Mesenchymal stem cell (in vitro differentiated cells and primary cell): Measurements from ENCODE around the gene ERVW-1.

Experiments
- DNase-seq: peaks from one replicate; pipeline ENCODE4 v3.0.0-alpha.2; 2013
- H2AFZ ChIP-seq: one replicate; pipeline ENCODE4 v1.6.1; 2013; ENCODE audit warnings: low read depth, mild to moderate bottlenecking, control low read depth, inconsistent platforms, low read length, moderate library complexity
- H2AK5ac ChIP-seq: 2 replicates; pipeline ENCODE4 v1.6.1; 2013; ENCODE audit warnings: low read length, moderate library complexity, mild to moderate bottlenecking, inconsistent platforms; ENCODE audit not compliant: severe bottlenecking
- H2BK120ac ChIP-seq: one replicate; pipeline ENCODE4 v1.6.1; 2013; ENCODE audit warnings: low read depth, mild to moderate bottlenecking, inconsistent platforms, low read length, moderate library complexity
- H2BK12ac ChIP-seq, 2 experiments: one replicate each; pipeline ENCODE4 v1.6.1; 2013; ENCODE audit warnings: inconsistent platforms in 2 of 2, low read length in 2 of 2, mild to moderate bottlenecking in 2 of 2, moderate library complexity in 2 of 2, control low read depth in 1 of 2
- H2BK15ac ChIP-seq: one replicate; pipeline ENCODE4 v1.6.1; 2013; ENCODE audit warnings: mild to moderate bottlenecking, low read depth, inconsistent platforms; ENCODE audit not compliant: poor library complexity, severe bottlenecking
- H2BK5ac ChIP-seq: 2 replicates; pipeline ENCODE4 v1.6.1; 2013; ENCODE audit warnings: low read depth, mild to moderate bottlenecking, low read length, control low read depth, inconsistent platforms; ENCODE audit not compliant: poor library complexity, severe bottlenecking
- H3K14ac ChIP-seq, 2 experiments: one replicate each; pipeline ENCODE4 v1.6.1; 2013; ENCODE audit warnings: inconsistent platforms in 2 of 2, low read length in 2 of 2, control low read depth in 1 of 2, mild to moderate bottlenecking in 1 of 2, moderate library complexity in 1 of 2
- H3K18ac ChIP-seq, 2 experiments: one replicate each; pipeline ENCODE4 v1.6.1; 2013; ENCODE audit warnings: inconsistent platforms in 2 of 2, low read length in 2 of 2, control low read depth in 1 of 2, low read depth in 1 of 2, mild to moderate bottlenecking in 1 of 2
- H3K23ac ChIP-seq, 2 experiments: one replicate each; pipeline ENCODE4 v1.6.1; 2013; ENCODE audit warnings: inconsistent platforms in 2 of 2, low read length in 2 of 2, mild to moderate bottlenecking in 2 of 2, moderate library complexity in 2 of 2, control low read depth in 1 of 2
- H3K27ac ChIP-seq: 2 replicates; pipeline ENCODE4 v1.5.1; 2013; ENCODE audit warnings: mild to moderate bottlenecking, moderate library complexity, low read length, control low read depth, inconsistent platforms; ENCODE audit not compliant: poor library complexity, severe bottlenecking
- H3K27me3 ChIP-seq, 2 experiments: 2 replicates each; pipeline versions ENCODE4 v1.6.1 to v1.7.0; 2013; ENCODE audit warnings: low read length in 2 of 2, mild to moderate bottlenecking in 2 of 2, moderate library complexity in 2 of 2, control low read depth in 1 of 2, inconsistent platforms in 1 of 2; ENCODE audit not compliant: control insufficient read depth in 1 of 2, insufficient read depth in 1 of 2
- H3K36me3 ChIP-seq, 2 experiments: 2 replicates each; pipeline versions ENCODE4 v1.6.1 to v1.7.0; 2013; ENCODE audit warnings: low read length in 2 of 2, control low read depth in 1 of 2, inconsistent platforms in 1 of 2, low read depth in 1 of 2, mild to moderate bottlenecking in 1 of 2; ENCODE audit not compliant: insufficient read depth in 2 of 2, control insufficient read depth in 1 of 2
- H3K4ac ChIP-seq, 2 experiments: one replicate each; pipeline ENCODE4 v1.6.1; 2013; ENCODE audit warnings: inconsistent platforms in 2 of 2, low read length in 2 of 2, mild to moderate bottlenecking in 2 of 2, moderate library complexity in 2 of 2, control low read depth in 1 of 2, low read depth in 1 of 2
- H3K4me1 ChIP-seq: 2 replicates; pipeline ENCODE4 v1.6.1; 2013; ENCODE audit warnings: low read depth, low read length, control low read depth; ENCODE audit not compliant: control insufficient read depth, insufficient read depth
- H3K4me2 ChIP-seq: 2 replicates; pipeline ENCODE4 v1.6.1; 2013; ENCODE audit warnings: low read length, mild to moderate bottlenecking, inconsistent platforms; ENCODE audit not compliant: poor library complexity, severe bottlenecking
- H3K4me3 ChIP-seq, 2 experiments: 2 replicates each; pipeline versions ENCODE4 v1.5.1 to v1.7.0; 2013; ENCODE audit warnings: low read length in 2 of 2, mild to moderate bottlenecking in 2 of 2, control low read depth in 1 of 2, low read depth in 1 of 2; ENCODE audit not compliant: insufficient read depth in 1 of 2
- H3K79me1 ChIP-seq: replicated peaks from 2 replicates; pipeline ENCODE4 v1.6.1; 2013; ENCODE audit warnings: mild to moderate bottlenecking, control low read depth, low read length, inconsistent platforms; ENCODE audit not compliant: poor library complexity, severe bottlenecking
- H3K9ac ChIP-seq: 2 replicates; pipeline ENCODE4 v1.7.0; 2013; ENCODE audit warnings: mild to moderate bottlenecking, low read length, moderate library complexity
- H3K9me3 ChIP-seq: 2 replicates; pipeline ENCODE4 v1.7.0; 2013; ENCODE audit warnings: mild to moderate bottlenecking, low read length; ENCODE audit not compliant: control insufficient read depth
- H4K8ac ChIP-seq: one replicate; pipeline ENCODE4 v1.6.1; 2013; ENCODE audit warnings: inconsistent platforms, mild to moderate bottlenecking, low read length, moderate library complexity
- H4K91ac ChIP-seq: one replicate; pipeline ENCODE4 v1.6.1; 2013; ENCODE audit warnings: mild to moderate bottlenecking, low read length, inconsistent platforms
- WGBS: methylation state at CpG from one replicate; pipeline ENCODE4 v1.1.7; 2013; ENCODE audit warnings: mixed read lengths; 5-methylcytosine and 5-hydroxymethylcytosine counted together

Gene ERVW-1

GRCh38 chr7:92460510-92460909, 17.2 kb downstream of the ERVW-1 start:
- no peak overlapping the region for H3K4me3 ChIP-seq
- peaks cover 15 to 42% of the 10 kb centered on the region in 2 experiments for H3K36me3 ChIP-seq
- H3K9ac ChIP-seq: no peak overlapping the region
- no peak overlapping the region for H2AK5ac ChIP-seq
- whole genome bisulfite sequencing: 90% methylated on average over 4 of the region's 4 CpGs
- no peaks in the 10 kb centered on the region for H3K27me3 ChIP-seq
- no peak overlapping the region for H3K14ac ChIP-seq
- peaks cover 1% of the 10 kb centered on the region for H3K79me1 ChIP-seq
- no peak overlapping the region for H2AFZ ChIP-seq
- no peak overlapping the region for H3K23ac ChIP-seq
- no peak overlapping the region for H2BK15ac ChIP-seq
- H2BK120ac ChIP-seq: no peak overlapping the region
- H3K18ac ChIP-seq: no peak overlapping the region
- H4K91ac ChIP-seq: no peak overlapping the region
- H4K8ac ChIP-seq: no peak overlapping the region
- H3K4me2 ChIP-seq: no peak overlapping the region
- no peak overlapping the region for H2BK5ac ChIP-seq
- H3K4me1 ChIP-seq: no peaks in the 10 kb centered on the region
- H3K9me3 ChIP-seq: no peaks in the 10 kb centered on the region
- no peak for DNase-seq
- no peak overlapping the region for H3K4ac ChIP-seq
- H2BK12ac ChIP-seq: no peak overlapping the region
- no peak overlapping the region for H3K27ac ChIP-seq

GRCh38 chr7:92460109-92460508, 17.6 kb downstream of the ERVW-1 start:
- H3K4me1 ChIP-seq: no peaks in the 10 kb centered on the region
- no peak overlapping the region for H4K8ac ChIP-seq
- H3K36me3 ChIP-seq: peaks cover 15 to 46% of the 10 kb centered on the region in 2 experiments
- peaks cover 1% of the 10 kb centered on the region for H3K79me1 ChIP-seq
- no peak overlapping the region for H3K14ac ChIP-seq
- no peak for DNase-seq
- no peak overlapping the region for H2BK15ac ChIP-seq
- no peak overlapping the region for H3K4me3 ChIP-seq
- 93% methylated on average over 2 of the region's 2 CpGs for WGBS
- H2BK12ac ChIP-seq: no peak overlapping the region
- H3K4me2 ChIP-seq: no peak overlapping the region
- H4K91ac ChIP-seq: no peak overlapping the region
- no peak overlapping the region for H2AK5ac ChIP-seq
- H3K27ac ChIP-seq: no peak overlapping the region
- H2BK5ac ChIP-seq: no peak overlapping the region
- no peak overlapping the region for H3K9ac ChIP-seq
- no peaks in the 10 kb centered on the region for H3K9me3 ChIP-seq
- no peak overlapping the region for H3K23ac ChIP-seq
- no peak overlapping the region for H2AFZ ChIP-seq
- H3K4ac ChIP-seq: no peak overlapping the region
- H3K18ac ChIP-seq: no peak overlapping the region
- no peaks in the 10 kb centered on the region for H3K27me3 ChIP-seq
- no peak overlapping the region for H2BK120ac ChIP-seq

- peaks cover 13% of the 10 kb centered on the region for H3K79me1 ChIP-seq
- no peak overlapping the region for H2AFZ ChIP-seq
- no peak overlapping the region for H3K4me3 ChIP-seq
- no peak overlapping the region for H3K18ac ChIP-seq
- no peaks in the 10 kb centered on the region for H3K4me1 ChIP-seq
- 92% methylated on average over 2 of the region's 2 CpGs for WGBS
- no peak overlapping the region for H2AK5ac ChIP-seq
- H3K4ac ChIP-seq: no peak overlapping the region
- H3K27ac ChIP-seq: no peak overlapping the region
- no peaks in the 10 kb centered on the region for H3K27me3 ChIP-seq
- no peak overlapping the region for H3K4me2 ChIP-seq
- H4K91ac ChIP-seq: no peak overlapping the region
- no peak overlapping the region for H4K8ac ChIP-seq
- no peak overlapping the region for H3K9ac ChIP-seq
- no peak overlapping the region for H3K14ac ChIP-seq
- H3K23ac ChIP-seq: no peak overlapping the region
- H3K9me3 ChIP-seq: no peaks in the 10 kb centered on the region
- no peak for DNase-seq
- H2BK5ac ChIP-seq: no peak overlapping the region
- H2BK12ac ChIP-seq: no peak overlapping the region
- no peak overlapping the region for H2BK120ac ChIP-seq
- H3K36me3 ChIP-seq: peaks cover 27 to 69% of the 10 kb centered on the region in 2 experiments
- no peak overlapping the region for H2BK15ac ChIP-seq
Measured at GRCh38 chr7:92456236-92456635, 21.5 kb downstream of the ERVW-1 start.

- Histone ChIP-seq H4K91ac (no peak overlapping the region), H3K36me3 (peaks cover 21 to 76% of the 10 kb centered on the region in 2 experiments), H3K23ac (no peak overlapping the region), H3K79me1 (peaks cover 15% of the 10 kb centered on the region), H3K4me2 (no peak overlapping the region), H3K27me3 (no peaks in the 10 kb centered on the region), H2AK5ac (no peak overlapping the region), H3K4ac (no peak overlapping the region), H4K8ac (no peak overlapping the region), H3K27ac (no peak overlapping the region), H2BK15ac (no peak overlapping the region), H2BK12ac (no peak overlapping the region), H2BK5ac (no peak overlapping the region), H3K4me1 (no peaks in the 10 kb centered on the region), H3K4me3 (no peak overlapping the region), H2AFZ (no peak overlapping the region), H3K9me3 (no peaks in the 10 kb centered on the region), H3K9ac (no peak overlapping the region), H3K14ac (no peak overlapping the region), H3K18ac (no peak overlapping the region), H2BK120ac (no peak overlapping the region)
- WGBS: 100% methylated on average over 2 of the region's 2 CpGs
- no peak for DNase-seq
Measured at GRCh38 chr7:92451645-92452044, 26.1 kb downstream of the ERVW-1 start.
